HepG2 (cell line): ENCODE data around the gene TMBIM4. TPM values are rescaled to one million over a fixed set of nuclear protein-coding genes. Genes with fewer than 3 reads are reported as not detected.

Experiments
- FIP1L1 ChIP-seq: fragments of 200-400 bp; formaldehyde crosslinking; IDR thresholded peaks from 2 replicates; pipeline ENCODE4 v1.6.1; 2018; ENCODE audit warnings: low read depth, mild to moderate bottlenecking, low read length, moderate library complexity, borderline replicate concordance; ENCODE audit not compliant: insufficient read depth
- HCFC1 ChIP-seq: fragments of 150-350 bp; IDR thresholded peaks from 2 replicates; pipeline ENCODE4 v1.6.1; 2014; ENCODE audit warnings: low read depth, low read length
- HES4 ChIP-seq: sonication (generic); formaldehyde crosslinking; IDR thresholded peaks from 2 replicates; pipeline ENCODE4 v1.9.0; 2021; ENCODE audit warnings: mild to moderate bottlenecking, missing genetic modification reagents, borderline replicate concordance
- KMT2A ChIP-seq: sonication (generic); formaldehyde crosslinking; IDR thresholded peaks from 2 replicates; pipeline ENCODE4 v1.4.0; 2020; ENCODE audit warnings: missing genetic modification reagents
- KMT2B ChIP-seq: IDR thresholded peaks from 2 replicates; pipeline ENCODE4 v1.6.1; 2016; ENCODE audit warnings: missing genetic modification reagents, missing compliant biosample characterization
- NKX3-1 ChIP-seq: sonication (generic); formaldehyde crosslinking; IDR thresholded peaks from 2 replicates; pipeline ENCODE4 v1.5.0; 2020; ENCODE audit warnings: missing genetic modification reagents
- NR2C2 ChIP-seq: sonication (generic); formaldehyde crosslinking; IDR thresholded peaks from 2 replicates; pipeline ENCODE4 v1.4.0; 2020; ENCODE audit warnings: missing genetic modification reagents, mild to moderate bottlenecking, moderate library complexity, borderline replicate concordance
- RFX1 ChIP-seq: fragments of 450-650 bp; IDR thresholded peaks from 2 replicates; pipeline ENCODE4 v1.6.1; 2017
- RXRB ChIP-seq: IDR thresholded peaks from 2 replicates; pipeline ENCODE4 v1.6.1; 2016; ENCODE audit warnings: borderline replicate concordance, missing genetic modification reagents, missing compliant biosample characterization
- TAF15 ChIP-seq: fragments of 200-400 bp; formaldehyde crosslinking; IDR thresholded peaks from one replicate; pipeline ENCODE4 v1.6.1; 2018; ENCODE audit warnings: mild to moderate bottlenecking, low read depth, low read length; ENCODE audit not compliant: poor library complexity, severe bottlenecking
- ZFY ChIP-seq: sonication (generic); formaldehyde crosslinking; IDR thresholded peaks from 2 replicates; pipeline ENCODE4 v1.4.0; 2020; ENCODE audit warnings: missing genetic modification reagents
- ZNF747 ChIP-seq: sonication (generic); formaldehyde crosslinking; IDR thresholded peaks from 2 replicates; pipeline ENCODE4 v1.8.1; 2023; ENCODE audit warnings: missing genetic modification reagents, mild to moderate bottlenecking, borderline replicate concordance
- polyA plus RNA-seq, 8 experiments: library from polyadenylated mRNA; depleted of rRNA in 3 of 8; stranded (reverse) in 7 of 8; unstranded in 1 of 8; fragments of >200 nt; fragmentation: Illumina TruSeq in 4 of 8; extraction: Trizol in 4 of 8; gene quantifications; 2 replicates each; pipeline versions ENCODE4 v1.2.1 to v1.2.3, GENCODE V29; 2011 to 2016; ENCODE audit warnings: low read depth in 4 of 8, missing spikeins in 1 of 8, mixed read lengths in 1 of 8; ENCODE audit not compliant: insufficient read depth in 1 of 8
- total RNA-seq, 5 experiments: library from RNA; depleted of rRNA; stranded (reverse); fragments of >200 nt; fragmentation: Illumina TruSeq; extraction: Trizol; gene quantifications; 2 replicates each; pipeline ENCODE4 v1.2.3, GENCODE V29; 2016; ENCODE audit warnings: low read depth in 1 of 5
- TF ChIP-seq, protein P1 (sequence below): sonication (generic); formaldehyde crosslinking; IDR thresholded peaks from 2 replicates; pipeline ENCODE4 v1.5.0; 2020; ENCODE audit warnings: mild to moderate bottlenecking, missing genetic modification reagents, moderate library complexity
- TF ChIP-seq, protein P2 (sequence below): sonication (generic); formaldehyde crosslinking; IDR thresholded peaks from 2 replicates; pipeline ENCODE4 v1.4.0; 2020; ENCODE audit warnings: missing genetic modification reagents, low read depth, mild to moderate bottlenecking, borderline replicate concordance
- TF ChIP-seq, protein P3 (sequence below): sonication (generic); formaldehyde crosslinking; IDR thresholded peaks from 2 replicates; pipeline ENCODE4 v1.4.0; 2020; ENCODE audit warnings: mild to moderate bottlenecking, missing genetic modification reagents
- TF ChIP-seq, protein P4 (sequence below), 2 experiments: sonication (generic) in 1 of 2; formaldehyde crosslinking in 1 of 2; IDR thresholded peaks; 2 replicates each; pipeline versions ENCODE4 v1.4.0 to v1.6.1; 2018 to 2020; ENCODE audit warnings: missing genetic modification reagents in 2 of 2, borderline replicate concordance in 1 of 2, low read depth in 1 of 2, mild to moderate bottlenecking in 1 of 2, missing biosample characterization in 1 of 2

The TMBIM4 gene
- total and polyA plus RNA-seq, 2 of the 13 experiments (the other 11 are each of a cell fraction or from before 2014, with no cell fraction given), result 60.5 to 67.7 TPM

DNA sequence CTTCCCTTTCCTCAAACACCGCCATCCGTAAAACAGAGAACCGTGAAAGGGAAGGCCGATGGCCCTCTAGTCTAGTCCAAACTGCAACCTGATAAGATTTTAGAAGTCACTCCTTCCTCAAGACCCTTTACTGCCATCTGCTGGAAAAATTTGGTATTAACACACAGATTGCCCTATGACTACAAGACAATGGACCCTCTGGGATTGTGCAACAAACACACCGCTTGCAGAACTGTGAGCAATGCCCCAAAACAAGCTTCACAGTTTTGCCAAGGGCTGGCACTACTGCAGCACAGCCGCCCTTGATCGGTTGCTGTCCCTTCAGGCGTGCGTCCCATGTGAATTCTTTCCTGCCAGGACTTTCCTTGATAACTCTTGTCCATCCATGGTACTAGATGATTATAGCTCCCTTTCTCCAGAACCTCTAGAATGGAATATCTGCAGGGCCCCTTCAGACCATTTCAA, 62.3 kb downstream of the TMBIM4 start (continued):
- TF ChIP-seq ZNF747 (CRISPR knock-in tag) (no peak), KMT2A (CRISPR knock-in tag) (no peak), NKX3-1 (CRISPR knock-in tag) (no peak), HCFC1 (no peak), KMT2B (CRISPR knock-in tag) (no peak), NR2C2 (CRISPR knock-in tag) (0 out of 2 replicates have a peak, but pooled peaks have one; percentile 17), ZFY (CRISPR knock-in tag) (peak; percentile 29; the same call in 1 of the 2 replicates), HES4 (CRISPR knock-in tag) (no peak), RFX1 (no peak), TAF15 (no peak), FIP1L1 (no peak), RXRB (CRISPR knock-in tag) (peak; percentile 48; the same call in 1 of the 2 replicates)
- TF ChIP-seq, protein P1, sequence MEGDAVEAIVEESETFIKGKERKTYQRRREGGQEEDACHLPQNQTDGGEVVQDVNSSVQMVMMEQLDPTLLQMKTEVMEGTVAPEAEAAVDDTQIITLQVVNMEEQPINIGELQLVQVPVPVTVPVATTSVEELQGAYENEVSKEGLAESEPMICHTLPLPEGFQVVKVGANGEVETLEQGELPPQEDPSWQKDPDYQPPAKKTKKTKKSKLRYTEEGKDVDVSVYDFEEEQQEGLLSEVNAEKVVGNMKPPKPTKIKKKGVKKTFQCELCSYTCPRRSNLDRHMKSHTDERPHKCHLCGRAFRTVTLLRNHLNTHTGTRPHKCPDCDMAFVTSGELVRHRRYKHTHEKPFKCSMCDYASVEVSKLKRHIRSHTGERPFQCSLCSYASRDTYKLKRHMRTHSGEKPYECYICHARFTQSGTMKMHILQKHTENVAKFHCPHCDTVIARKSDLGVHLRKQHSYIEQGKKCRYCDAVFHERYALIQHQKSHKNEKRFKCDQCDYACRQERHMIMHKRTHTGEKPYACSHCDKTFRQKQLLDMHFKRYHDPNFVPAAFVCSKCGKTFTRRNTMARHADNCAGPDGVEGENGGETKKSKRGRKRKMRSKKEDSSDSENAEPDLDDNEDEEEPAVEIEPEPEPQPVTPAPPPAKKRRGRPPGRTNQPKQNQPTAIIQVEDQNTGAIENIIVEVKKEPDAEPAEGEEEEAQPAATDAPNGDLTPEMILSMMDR (CRISPR knock-in tag), result peak; percentile 88
- TF ChIP-seq, protein P2, sequence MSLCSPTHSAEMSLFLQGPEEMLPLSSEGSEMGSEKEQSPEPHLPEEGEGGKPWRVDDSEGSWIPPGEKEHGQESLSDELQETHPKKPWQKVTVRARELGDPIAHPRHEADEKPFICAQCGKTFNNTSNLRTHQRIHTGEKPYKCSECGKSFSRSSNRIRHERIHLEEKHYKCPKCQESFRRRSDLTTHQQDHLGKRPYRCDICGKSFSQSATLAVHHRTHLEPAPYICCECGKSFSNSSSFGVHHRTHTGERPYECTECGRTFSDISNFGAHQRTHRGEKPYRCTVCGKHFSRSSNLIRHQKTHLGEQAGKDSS (CRISPR knock-in tag), result no peak
- TF ChIP-seq, protein P3, sequence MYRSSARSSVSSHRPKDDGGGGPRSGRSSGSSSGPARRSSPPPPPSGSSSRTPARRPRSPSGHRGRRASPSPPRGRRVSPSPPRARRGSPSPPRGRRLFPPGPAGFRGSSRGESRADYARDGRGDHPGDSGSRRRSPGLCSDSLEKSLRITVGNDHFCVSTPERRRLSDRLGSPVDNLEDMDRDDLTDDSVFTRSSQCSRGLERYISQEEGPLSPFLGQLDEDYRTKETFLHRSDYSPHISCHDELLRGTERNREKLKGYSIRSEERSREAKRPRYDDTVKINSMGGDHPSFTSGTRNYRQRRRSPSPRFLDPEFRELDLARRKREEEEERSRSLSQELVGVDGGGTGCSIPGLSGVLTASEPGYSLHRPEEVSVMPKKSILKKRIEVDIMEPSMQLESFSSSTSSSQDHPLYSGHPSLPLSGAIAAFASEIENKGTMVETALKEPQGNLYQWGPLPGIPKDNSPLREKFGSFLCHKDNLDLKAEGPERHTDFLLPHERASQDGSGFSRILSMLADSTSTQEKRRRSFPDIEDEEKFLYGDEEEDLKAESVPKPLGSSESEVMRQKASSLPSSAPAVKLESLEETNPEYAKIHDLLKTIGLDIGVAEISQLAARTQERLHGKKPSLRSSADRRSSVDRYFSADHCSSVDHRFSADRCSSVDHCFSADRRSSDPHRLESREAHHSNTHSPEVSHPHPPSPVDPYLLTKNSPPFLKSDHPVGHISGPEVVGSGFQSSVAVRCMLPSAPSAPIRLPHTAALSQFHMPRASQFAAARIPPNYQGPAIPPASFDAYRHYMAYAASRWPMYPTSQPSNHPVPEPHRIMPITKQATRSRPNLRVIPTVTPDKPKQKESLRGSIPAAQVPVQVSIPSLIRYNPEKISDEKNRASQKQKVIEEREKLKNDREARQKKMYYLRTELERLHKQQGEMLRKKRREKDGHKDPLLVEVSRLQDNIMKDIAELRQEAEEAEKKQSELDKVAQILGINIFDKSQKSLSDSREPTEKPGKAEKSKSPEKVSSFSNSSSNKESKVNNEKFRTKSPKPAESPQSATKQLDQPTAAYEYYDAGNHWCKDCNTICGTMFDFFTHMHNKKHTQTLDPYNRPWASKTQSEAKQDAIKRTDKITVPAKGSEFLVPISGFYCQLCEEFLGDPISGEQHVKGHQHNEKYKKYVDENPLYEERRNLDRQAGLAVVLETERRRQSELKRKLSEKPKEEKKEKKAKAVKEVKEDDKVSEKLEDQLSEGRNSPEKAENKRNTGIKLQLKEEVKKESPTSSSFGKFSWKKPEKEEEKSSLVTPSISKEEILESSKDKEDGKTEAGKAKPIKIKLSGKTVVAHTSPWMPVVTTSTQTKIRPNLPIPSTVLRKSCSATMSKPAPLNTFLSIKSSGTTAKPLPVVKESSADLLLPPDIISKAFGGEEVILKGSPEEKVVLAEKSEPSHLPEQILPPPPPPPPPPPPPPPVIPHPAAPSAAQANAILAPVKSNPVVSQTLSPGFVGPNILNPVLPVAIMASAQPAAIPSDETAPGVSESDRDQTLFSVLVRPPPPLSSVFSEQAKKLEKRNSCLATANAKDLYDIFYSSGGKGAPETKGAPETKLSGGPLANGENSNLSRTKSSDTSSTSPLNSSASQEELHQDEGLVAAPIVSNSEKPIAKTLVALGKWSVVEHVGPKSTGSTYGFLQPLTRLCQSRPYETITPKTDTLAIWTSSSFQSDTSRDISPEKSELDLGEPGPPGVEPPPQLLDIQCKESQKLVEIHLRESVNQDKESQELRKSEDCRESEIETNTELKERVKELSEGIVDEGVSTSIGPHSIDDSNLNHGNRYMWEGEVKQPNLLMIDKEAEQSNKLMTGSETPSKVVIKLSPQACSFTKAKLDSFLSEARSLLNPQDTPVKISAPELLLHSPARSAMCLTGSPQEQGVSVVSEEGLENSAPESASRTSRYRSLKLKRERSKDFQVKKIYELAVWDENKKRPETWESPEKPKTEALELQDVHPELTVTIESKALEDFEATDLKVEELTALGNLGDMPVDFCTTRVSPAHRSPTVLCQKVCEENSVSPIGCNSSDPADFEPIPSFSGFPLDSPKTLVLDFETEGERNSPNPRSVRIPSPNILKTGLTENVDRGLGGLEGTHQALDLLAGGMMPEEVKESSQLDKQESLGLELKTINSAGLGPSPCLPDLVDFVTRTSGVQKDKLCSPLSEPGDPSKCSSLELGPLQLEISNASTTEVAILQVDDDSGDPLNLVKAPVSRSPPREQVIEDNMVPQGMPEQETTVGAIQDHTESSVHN (CRISPR knock-in tag), result 0 out of 2 replicates have a peak, but pooled peaks have one; percentile 30
- TF ChIP-seq, protein P4, sequence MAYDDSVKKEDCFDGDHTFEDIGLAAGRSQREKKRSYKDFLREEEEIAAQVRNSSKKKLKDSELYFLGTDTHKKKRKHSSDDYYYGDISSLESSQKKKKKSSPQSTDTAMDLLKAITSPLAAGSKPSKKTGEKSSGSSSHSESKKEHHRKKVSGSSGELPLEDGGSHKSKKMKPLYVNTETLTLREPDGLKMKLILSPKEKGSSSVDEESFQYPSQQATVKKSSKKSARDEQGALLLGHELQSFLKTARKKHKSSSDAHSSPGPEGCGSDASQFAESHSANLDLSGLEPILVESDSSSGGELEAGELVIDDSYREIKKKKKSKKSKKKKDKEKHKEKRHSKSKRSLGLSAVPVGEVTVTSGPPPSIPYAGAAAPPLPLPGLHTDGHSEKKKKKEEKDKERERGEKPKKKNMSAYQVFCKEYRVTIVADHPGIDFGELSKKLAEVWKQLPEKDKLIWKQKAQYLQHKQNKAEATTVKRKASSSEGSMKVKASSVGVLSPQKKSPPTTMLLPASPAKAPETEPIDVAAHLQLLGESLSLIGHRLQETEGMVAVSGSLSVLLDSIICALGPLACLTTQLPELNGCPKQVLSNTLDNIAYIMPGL (CRISPR knock-in tag; IDR thresholded peaks at IDR 0.05; ENCODE audit: borderline replicate concordance in 1 of 2, low read depth in 1 of 2), result peak in 1 of 2 experiments; percentile 31; a peak in 1 of 4 replicates
